K562 (cell line): ENCODE results near the gene ADORA3. TPM values are rescaled to one million over a fixed set of nuclear protein-coding genes. Genes with fewer than 3 reads are reported as not detected.

Experiments used
- ATAC-seq: fragments of 200-7000 bp; cut with Tn5 transposase; 3 replicates; pipeline ENCODE4 v1.9.1; 2020; ENCODE audit warnings: moderate library complexity
- BruUV-seq: library from RNA; stranded (reverse); fragments of 400-500 nt; replicated peaks from 2 replicates; lab custom pipeline; 2021; lab: Mats Ljungman, UMichigan
- CTCF ChIA-PET: fragments of 300-600 bp; formaldehyde crosslinking; extraction: SDS; loops from one replicate; lab custom pipeline; 2021; ENCODE audit warnings: low intra/inter-chr PET ratio; lab: Yijun Ruan, JAX
- POLR2A ChIA-PET: fragments of 300-600, 350-650 bp; sonication (Branson Sonifier 250); formaldehyde crosslinking; extraction: SDS; loops from one replicate; lab custom pipeline; 2021; ENCODE audit warnings: antibody characterized with exemption, inconsistent platforms; lab: Yijun Ruan, JAX
- DNase-seq, 4 experiments: peaks; one replicate each; pipeline versions ENCODE4 v3.0.0 to v3.0.0-alpha.2; 2011 to 2018; ENCODE audit warnings: low spot score in 3 of 4, mixed read lengths in 3 of 4; ENCODE audit errors: extremely low read depth in 1 of 4
- FAIRE-seq: peaks from 2 replicates; lab custom pipeline; 2011; peaks lifted over from hg19 to GRCh38; lab: Jason Lieb, UNC
- H2AFZ ChIP-seq: 2 replicates; pipeline ENCODE4 v1.6.0; 2011; ENCODE audit warnings: low read depth, low read length, control low read depth, inconsistent platforms
- H3K27ac ChIP-seq: fragments of 200-600 bp; 3 replicates; pipeline ENCODE4 v1.8.0; 2011; ENCODE audit warnings: low read depth, mild to moderate bottlenecking, control low read depth, inconsistent platforms, low read length, moderate library complexity, mixed read lengths; ENCODE audit errors: extremely low read depth
- H3K27me3 ChIP-seq, 2 experiments: fragments of 300-600 bp in 1 of 2; 2 replicates in 1 of 2; 3 replicates in 1 of 2; pipeline versions ENCODE4 v1.6.0 to v1.8.0; 2011; ENCODE audit warnings: inconsistent platforms in 2 of 2, low read length in 2 of 2, mild to moderate bottlenecking in 1 of 2, mixed read lengths in 1 of 2, moderate library complexity in 1 of 2; ENCODE audit not compliant: control insufficient read depth in 2 of 2, insufficient read depth in 2 of 2
- H3K36me3 ChIP-seq: fragments of 300-600 bp; 3 replicates; pipeline ENCODE4 v1.8.0; 2011; ENCODE audit warnings: mild to moderate bottlenecking, low read length, inconsistent platforms; ENCODE audit not compliant: control insufficient read depth, insufficient read depth
- H3K4me1 ChIP-seq, 2 experiments: fragments of 200-600 bp in 1 of 2; replicated peaks in 1 of 2; 2 replicates in 1 of 2; 3 replicates in 1 of 2; pipeline versions ENCODE4 v1.5.1 to v1.8.0; 2011; ENCODE audit warnings: inconsistent platforms in 2 of 2, low read length in 2 of 2, mild to moderate bottlenecking in 1 of 2, mixed read lengths in 1 of 2, moderate library complexity in 1 of 2; ENCODE audit not compliant: control insufficient read depth in 2 of 2, insufficient read depth in 2 of 2
- H3K4me2 ChIP-seq: 2 replicates; pipeline ENCODE4 v1.6.1; 2011; ENCODE audit warnings: low read length, control low read depth, inconsistent platforms, mixed read lengths; ENCODE audit not compliant: insufficient read depth
- H3K4me3 ChIP-seq: fragments of 200-600 bp; sonication (generic), shearing (Covaris generic); 2 replicates; pipeline ENCODE4 v1.5.1; 2016; ENCODE audit warnings: control low read depth, inconsistent platforms
- H3K79me2 ChIP-seq: fragments of 200-600 bp; 3 replicates; pipeline ENCODE4 v1.8.0; 2011; ENCODE audit warnings: low read length, inconsistent platforms; ENCODE audit not compliant: control insufficient read depth, insufficient read depth
- H3K9ac ChIP-seq, 2 experiments: 2 replicates each; pipeline versions ENCODE4 v1.6.0 to v1.6.1; 2011; ENCODE audit warnings: low read depth in 2 of 2, low read length in 2 of 2, control low read depth in 1 of 2, inconsistent platforms in 1 of 2, mild to moderate bottlenecking in 1 of 2, mixed read lengths in 1 of 2; ENCODE audit not compliant: insufficient read depth in 1 of 2
- H3K9me1 ChIP-seq: one replicate; pipeline ENCODE4 v1.6.0; 2011; ENCODE audit warnings: inconsistent platforms, mild to moderate bottlenecking, low read length, moderate library complexity; ENCODE audit not compliant: control insufficient read depth, insufficient read depth
- H3K9me3 ChIP-seq: replicated peaks from 2 replicates; pipeline ENCODE4 v1.5.1; 2011; ENCODE audit warnings: low read depth, low read length, inconsistent platforms; ENCODE audit not compliant: control insufficient read depth, insufficient read depth
- H4K20me1 ChIP-seq: replicated peaks from 2 replicates; pipeline ENCODE4 v1.6.1; 2011; ENCODE audit warnings: low read length, inconsistent platforms, mixed read lengths; ENCODE audit not compliant: control insufficient read depth, insufficient read depth
- CHCHD3 ChIP-seq: fragments of 250-450 bp; sonication (Bioruptor Pico); IDR thresholded peaks from 2 replicates; pipeline ENCODE4 v2.1.2; 2022; ENCODE audit warnings: mild to moderate bottlenecking
- HMG20A ChIP-seq: fragments of 450-650 bp; formaldehyde crosslinking; conservative IDR thresholded peaks from 2 replicates; pipeline ENCODE4 v1.4.0; 2020; ENCODE audit warnings: mild to moderate bottlenecking, mixed read lengths
- ILK ChIP-seq: fragments of 450-650 bp; IDR thresholded peaks from 2 replicates; pipeline ENCODE4 v1.6.1; 2016; ENCODE audit warnings: missing genetic modification characterization, low read depth, mild to moderate bottlenecking, missing compliant biosample characterization, moderate library complexity, borderline replicate concordance
- PURB ChIP-seq: sonication (generic); formaldehyde crosslinking; IDR thresholded peaks from 2 replicates; pipeline ENCODE4 v1.9.0; 2021; ENCODE audit warnings: low read depth, mild to moderate bottlenecking, missing genetic modification reagents
- SPI1 ChIP-seq: IDR thresholded peaks from 2 replicates; pipeline ENCODE4 v1.6.1; 2011; ENCODE audit warnings: low read depth, low read length, control low read depth, borderline replicate concordance
- TAF7 ChIP-seq: fragments of 450-650 bp; IDR thresholded peaks from 2 replicates; pipeline ENCODE4 v1.6.1; 2016; ENCODE audit warnings: missing genetic modification characterization, missing compliant biosample characterization
- XRCC4 ChIP-seq: IDR thresholded peaks from one replicate; pipeline ENCODE4 v1.6.1; 2011; ENCODE audit not compliant: insufficient read depth, insufficient read length; ENCODE audit errors: extremely low read depth
- ZKSCAN1 ChIP-seq: fragments of 150-350 bp; IDR thresholded peaks from 2 replicates; pipeline ENCODE4 v1.6.1; 2016; ENCODE audit warnings: low read depth, low read length
- ZNF431 ChIP-seq: sonication (generic); formaldehyde crosslinking; IDR thresholded peaks from 2 replicates; pipeline ENCODE4 v1.8.0; 2022; ENCODE audit warnings: mild to moderate bottlenecking, missing genetic modification reagents
- WGBS: fragments of 100-300 bp; shearing (Covaris generic); methylation state at CpG from one replicate; pipeline ENCODE4 v1.1.6; 2016; ENCODE audit warnings: low coverage, mixed read lengths; ENCODE audit not compliant: insufficient coverage; ENCODE audit errors: missing lambda C conversion rate; 5-methylcytosine and 5-hydroxymethylcytosine counted together
- in situ Hi-C: fragments of 300-500 bp; cut with MboI; formaldehyde crosslinking; loops from 4 replicates; pipeline ENCODE4 v1.15.0; 2018; ENCODE audit warnings: inconsistent platforms, mixed read lengths
- intact Hi-C: fragments of 100-400 bp; cut with micrococcal nuclease; formaldehyde crosslinking; loops from 2 replicates; pipeline ENCODE4 v1.14.2; 2022
- polyA plus RNA-seq, 8 experiments: library from polyadenylated mRNA; depleted of rRNA in 4 of 8; stranded (reverse) in 5 of 8; unstranded in 3 of 8; fragments of >200 nt; fragmentation: Nextera tagmentation in 2 of 8; fragmentation: Illumina TruSeq in 1 of 8; extraction: Ambion mirVana in 2 of 8; extraction: Trizol in 1 of 8; gene quantifications; 2 replicates each; pipeline versions ENCODE4 v1.2.1 to v1.2.3, GENCODE V29; 2011 to 2014; ENCODE audit warnings: inconsistent platforms in 1 of 8, missing spikeins in 1 of 8
- total RNA-seq, 7 experiments: library from RNA; depleted of rRNA in 6 of 7; stranded (reverse); fragments of >200 nt in 6 of 7; fragmentation: Illumina TruSeq in 2 of 7; extraction: Trizol in 2 of 7; gene quantifications; 2 replicates each; pipeline versions ENCODE4 v1.2.1 to v1.2.3, GENCODE V29; 2011 to 2021; ENCODE audit warnings: low replicate concordance in 1 of 7
- TF ChIP-seq, protein P1 (sequence below): fragments of 250-450 bp; sonication (Bioruptor Pico); IDR thresholded peaks from 2 replicates; pipeline ENCODE4 v1.6.1; 2021; ENCODE audit warnings: mild to moderate bottlenecking
- TF ChIP-seq, protein P2 (sequence below), 2 experiments: fragments of 450-650 bp in 1 of 2; sonication (generic) in 1 of 2; formaldehyde crosslinking in 1 of 2; IDR thresholded peaks; 2 replicates each; pipeline versions ENCODE4 v1.7.1 to v1.9.0; 2016 to 2022; ENCODE audit warnings: inconsistent platforms in 1 of 2, mild to moderate bottlenecking in 1 of 2, missing genetic modification reagents in 1 of 2

Gene ADORA3
- total and polyA plus RNA-seq, 9 of the 15 experiments (the other 6 are each of a cell fraction or from before 2014, with no cell fraction given): 0.09 to 0.35 (median 0.16) TPM; not detected in 3

DNA sequence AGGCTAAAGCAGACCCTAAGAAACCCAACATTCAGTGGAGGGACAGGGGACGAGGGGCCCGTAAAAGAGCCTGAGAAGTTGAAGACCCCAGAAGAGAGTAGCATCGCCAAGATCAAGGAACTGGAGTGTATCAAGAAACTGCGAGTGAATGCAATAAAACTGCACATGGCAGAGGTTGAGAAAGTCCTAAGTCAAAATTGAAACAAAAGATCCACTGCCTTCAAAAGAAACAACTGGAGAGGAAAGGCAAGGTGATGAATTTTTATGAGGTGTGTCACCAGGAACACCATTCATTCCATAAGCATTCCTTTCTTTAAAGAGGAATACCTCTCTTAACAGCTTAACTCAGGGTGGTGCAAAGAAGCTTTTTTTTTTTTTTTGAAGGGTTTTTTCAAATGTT is 38.3 kb upstream of the ADORA3 start (continued):
- TF ChIP-seq PURB (CRISPR knock-in tag) (no peak), ZNF431 (CRISPR knock-in tag) (no peak), XRCC4 (no peak), CHCHD3 (no peak), TAF7 (tag) (no peak), HMG20A (no peak), ZKSCAN1 (no peak), SPI1 (no peak)
- TF ChIP-seq, protein P1, sequence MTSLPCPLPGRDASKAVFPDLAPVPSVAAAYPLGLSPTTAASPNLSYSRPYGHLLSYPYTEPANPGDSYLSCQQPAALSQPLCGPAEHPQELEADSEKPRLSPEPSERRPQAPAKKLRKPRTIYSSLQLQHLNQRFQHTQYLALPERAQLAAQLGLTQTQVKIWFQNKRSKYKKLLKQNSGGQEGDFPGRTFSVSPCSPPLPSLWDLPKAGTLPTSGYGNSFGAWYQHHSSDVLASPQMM (CRISPR knock-in tag): no peak

DNA sequence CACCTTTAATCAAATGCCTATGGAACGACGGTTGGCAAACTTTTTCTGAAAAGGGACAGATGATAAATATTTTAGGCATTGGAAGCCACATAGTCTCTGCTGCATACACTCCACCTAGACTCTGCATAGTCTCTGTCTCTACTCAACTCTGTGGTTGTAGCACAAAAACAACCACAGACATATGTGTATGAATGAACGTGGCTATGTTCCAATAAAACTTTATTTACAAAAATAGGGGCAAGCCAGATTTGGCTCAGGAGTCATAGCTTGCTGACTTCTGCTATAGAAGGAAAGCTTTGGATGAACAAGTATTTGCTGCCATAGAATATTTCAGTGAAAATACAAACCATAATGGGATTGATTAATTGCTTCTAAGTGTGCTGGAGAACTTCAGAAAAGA is 37.5 kb upstream of the ADORA3 start:
- Histone ChIP-seq H3K27ac (no peak overlapping the region), H3K36me3 (no peaks in the 10 kb centered on the region), H3K9me1 (no peaks in the 10 kb centered on the region), H3K27me3 (peaks cover 16 to 18% of the 10 kb centered on the region in 2 experiments; a peak in 4 of 5 replicates), H3K4me2 (no peak overlapping the region), H3K4me3 (no peak overlapping the region), H3K4me1 (no peaks in the 10 kb centered on the region), H2AFZ (no peak overlapping the region), H3K79me2 (no peaks in the 10 kb centered on the region), H3K9ac (no peak overlapping the region), H4K20me1 (no peaks in the 10 kb centered on the region), H3K9me3 (no peaks in the 10 kb centered on the region)
- no TSS peak for BruUV-seq
- WGBS: 0% methylated on average over 3 of the region's 3 CpGs
- DNase-seq (no peak), FAIRE-seq (no peak), ATAC-seq (no peak)
- TF ChIP-seq, protein P2, sequence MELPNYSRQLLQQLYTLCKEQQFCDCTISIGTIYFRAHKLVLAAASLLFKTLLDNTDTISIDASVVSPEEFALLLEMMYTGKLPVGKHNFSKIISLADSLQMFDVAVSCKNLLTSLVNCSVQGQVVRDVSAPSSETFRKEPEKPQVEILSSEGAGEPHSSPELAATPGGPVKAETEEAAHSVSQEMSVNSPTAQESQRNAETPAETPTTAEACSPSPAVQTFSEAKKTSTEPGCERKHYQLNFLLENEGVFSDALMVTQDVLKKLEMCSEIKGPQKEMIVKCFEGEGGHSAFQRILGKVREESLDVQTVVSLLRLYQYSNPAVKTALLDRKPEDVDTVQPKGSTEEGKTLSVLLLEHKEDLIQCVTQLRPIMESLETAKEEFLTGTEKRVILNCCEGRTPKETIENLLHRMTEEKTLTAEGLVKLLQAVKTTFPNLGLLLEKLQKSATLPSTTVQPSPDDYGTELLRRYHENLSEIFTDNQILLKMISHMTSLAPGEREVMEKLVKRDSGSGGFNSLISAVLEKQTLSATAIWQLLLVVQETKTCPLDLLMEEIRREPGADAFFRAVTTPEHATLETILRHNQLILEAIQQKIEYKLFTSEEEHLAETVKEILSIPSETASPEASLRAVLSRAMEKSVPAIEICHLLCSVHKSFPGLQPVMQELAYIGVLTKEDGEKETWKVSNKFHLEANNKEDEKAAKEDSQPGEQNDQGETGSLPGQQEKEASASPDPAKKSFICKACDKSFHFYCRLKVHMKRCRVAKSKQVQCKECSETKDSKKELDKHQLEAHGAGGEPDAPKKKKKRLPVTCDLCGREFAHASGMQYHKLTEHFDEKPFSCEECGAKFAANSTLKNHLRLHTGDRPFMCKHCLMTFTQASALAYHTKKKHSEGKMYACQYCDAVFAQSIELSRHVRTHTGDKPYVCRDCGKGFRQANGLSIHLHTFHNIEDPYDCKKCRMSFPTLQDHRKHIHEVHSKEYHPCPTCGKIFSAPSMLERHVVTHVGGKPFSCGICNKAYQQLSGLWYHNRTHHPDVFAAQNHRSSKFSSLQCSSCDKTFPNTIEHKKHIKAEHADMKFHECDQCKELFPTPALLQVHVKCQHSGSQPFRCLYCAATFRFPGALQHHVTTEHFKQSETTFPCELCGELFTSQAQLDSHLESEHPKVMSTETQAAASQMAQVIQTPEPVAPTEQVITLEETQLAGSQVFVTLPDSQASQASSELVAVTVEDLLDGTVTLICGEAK (IDR thresholded peaks at IDR 0.05): peak; percentile 89
- TF ChIP-seq, protein P2 (CRISPR knock-in tag; IDR thresholded peaks at IDR 0.05): peak; percentile 67
- no peak for TF ChIP-seq ILK (tag)
- CTCF ChIA-PET: no interaction called here
- in situ Hi-C loops: no loop called here
- intact Hi-C loops: no loop called here
- POLR2A ChIA-PET: no interaction called here
